HG03025 (cell line): Measurements from ENCODE around the gene DUSP7.

Experiments used
- ATAC-seq: cut with Tn5 transposase; IDR thresholded peaks from one replicate; pipeline ENCODE4 v1.9.1; 2021; ENCODE audit warnings: mild to moderate bottlenecking, moderate library complexity; ENCODE audit not compliant: unreplicated experiment, low FRiP score

The DUSP7 gene

DNA sequence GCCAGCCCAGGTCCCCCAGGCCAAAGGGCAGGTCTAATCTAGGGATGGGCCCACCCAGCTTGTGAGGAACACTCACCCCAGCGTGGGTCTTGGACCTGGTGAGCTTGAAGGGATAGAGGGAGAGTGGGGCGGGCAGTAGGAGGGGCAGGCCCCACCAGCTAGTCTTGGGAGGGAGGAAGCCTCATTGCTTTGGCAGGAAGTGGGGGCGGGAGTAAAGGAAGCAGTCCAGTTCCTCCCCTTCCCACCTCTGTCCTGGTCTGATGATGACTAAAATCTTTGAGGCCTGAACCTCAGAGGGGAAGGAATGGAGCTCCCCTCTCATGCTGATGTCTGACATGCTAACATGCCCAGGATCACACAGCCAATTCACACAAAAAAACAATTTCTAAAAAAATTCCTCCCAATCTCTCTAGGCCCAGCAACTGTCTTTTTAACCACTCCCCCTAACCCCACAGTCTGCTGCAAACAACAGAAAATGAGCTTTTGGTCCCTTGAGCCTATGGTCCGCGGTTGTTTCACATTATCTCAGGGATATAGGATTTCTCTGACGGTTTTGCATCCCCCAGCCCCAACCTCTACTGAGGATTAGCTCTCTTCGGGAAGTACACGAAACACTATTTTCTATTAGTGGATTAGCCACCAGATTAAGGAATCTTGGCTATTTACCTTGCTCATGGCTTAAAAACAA, 30.7 kb upstream of the DUSP7 start:
- no peak for ATAC-seq

DNA sequence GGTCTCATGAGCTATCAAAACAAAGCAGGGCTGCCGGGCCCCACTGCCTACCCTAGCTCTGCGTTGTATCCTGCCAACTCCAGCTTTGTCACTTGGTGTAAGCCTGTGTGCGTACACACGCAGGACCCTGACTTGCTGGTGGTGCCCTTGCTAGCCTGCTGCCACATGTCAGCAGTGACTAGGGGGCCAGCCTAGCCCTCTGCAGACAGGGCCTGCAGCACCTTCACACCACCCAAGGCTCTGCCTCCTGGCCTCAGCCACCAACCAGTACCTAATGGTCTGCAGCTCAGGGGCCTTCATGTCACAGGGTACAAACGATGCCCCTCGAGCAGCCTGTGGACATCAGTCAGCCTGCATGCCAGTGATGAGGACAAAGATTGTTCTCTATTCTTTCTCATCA, 30.1 kb upstream of the DUSP7 start:
- ATAC-seq = no peak

DNA sequence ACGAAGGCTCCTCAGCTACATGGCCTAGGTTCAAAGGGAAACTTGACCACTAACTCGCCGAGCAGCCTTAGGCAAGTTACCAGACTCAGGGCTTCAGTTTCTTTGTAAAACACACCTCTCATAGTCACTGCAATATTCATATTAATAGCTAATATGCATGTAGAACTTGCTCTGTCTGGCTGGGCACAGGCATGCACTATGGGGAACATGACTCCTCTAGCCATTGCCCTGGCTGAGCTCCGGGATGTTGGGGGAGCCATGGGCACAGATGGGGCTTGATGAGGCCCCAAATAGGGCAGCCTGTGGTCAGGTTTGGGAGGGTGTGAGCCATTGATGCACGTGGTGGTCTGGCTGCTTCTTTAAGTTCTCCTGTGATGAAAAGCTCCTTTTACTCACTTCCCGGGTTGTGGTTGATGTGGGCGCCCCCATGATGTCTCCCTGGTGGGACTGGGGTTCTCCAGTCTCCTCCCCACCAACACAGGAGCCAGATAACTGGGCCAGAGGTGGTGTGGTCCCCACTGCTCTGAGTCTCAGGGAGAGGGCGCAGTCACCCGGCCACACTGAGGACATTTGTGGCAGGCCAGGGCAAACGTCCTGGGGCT, 29.4 kb upstream of the DUSP7 start:
- ATAC-seq = no peak

DNA sequence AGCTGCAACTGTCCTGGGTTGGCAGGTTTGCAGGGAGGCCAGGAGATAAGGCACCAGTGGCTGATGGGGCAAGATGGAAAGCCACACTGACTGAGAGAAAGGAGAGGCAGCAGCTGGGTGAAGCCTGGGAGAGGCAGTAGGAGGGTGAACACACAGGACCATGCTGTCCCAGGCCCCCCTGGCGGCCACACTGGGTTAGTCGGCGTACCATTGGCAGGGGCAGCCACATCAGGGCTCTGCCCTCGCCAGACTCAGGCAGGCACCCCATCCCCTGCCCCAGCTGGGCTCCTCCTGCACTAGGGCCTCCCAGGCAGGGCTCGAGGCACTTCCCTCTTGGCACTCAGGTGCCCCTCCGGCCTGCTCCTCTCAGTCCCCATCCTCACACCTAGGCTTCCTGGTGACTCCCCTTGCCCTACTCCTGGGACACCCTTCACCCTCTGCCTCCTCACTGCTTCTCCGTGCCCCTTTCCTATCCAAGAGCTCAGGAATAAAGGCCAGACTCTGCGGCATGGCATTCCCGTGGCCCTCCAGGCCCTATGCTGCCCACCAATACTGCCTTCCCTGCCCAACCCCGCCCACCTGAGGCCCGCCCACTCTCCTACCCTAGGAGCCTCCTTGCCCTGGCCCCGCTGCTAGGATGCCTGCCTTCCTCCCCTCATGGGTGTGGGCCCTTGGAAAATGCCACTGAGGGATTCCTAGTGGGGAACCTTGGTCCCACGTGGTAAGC, 28.7 kb upstream of the DUSP7 start:
- ATAC-seq = no peak

DNA sequence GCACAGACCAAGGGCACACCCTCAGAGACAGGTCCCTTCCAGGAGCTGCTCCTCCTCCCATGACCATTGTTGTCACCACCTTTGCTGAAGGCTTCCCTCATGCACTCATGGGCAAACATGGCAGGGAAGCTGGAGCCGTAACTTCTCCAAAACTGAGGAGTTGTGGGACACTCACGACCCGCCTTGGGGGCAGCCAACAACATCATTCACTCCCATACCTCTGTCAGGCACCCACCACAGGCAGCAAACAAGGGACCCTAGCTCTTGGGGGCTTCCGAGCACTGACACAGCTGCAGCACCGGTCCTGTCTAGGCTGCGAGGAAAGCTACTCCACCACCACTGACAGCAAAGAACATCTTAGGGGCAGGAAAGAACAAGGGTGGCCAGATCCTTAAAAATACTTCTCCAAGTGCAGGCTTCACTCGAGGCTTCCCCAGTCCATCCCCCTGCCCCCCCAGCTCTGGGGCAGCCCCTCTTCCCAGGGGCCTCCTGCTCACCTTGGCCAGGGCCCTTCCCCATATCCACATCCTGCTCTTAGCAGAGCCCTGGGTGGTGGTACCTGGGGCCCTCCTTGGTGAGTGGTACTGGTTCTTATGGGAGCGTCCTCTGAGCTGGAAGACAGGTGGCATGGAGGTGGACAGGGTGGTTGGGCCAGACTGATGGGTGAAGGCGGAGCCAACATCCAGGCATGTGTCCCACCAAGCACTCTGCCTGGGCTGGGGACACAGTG, 28.0 kb upstream of the DUSP7 start:
- ATAC-seq = no peak

DNA sequence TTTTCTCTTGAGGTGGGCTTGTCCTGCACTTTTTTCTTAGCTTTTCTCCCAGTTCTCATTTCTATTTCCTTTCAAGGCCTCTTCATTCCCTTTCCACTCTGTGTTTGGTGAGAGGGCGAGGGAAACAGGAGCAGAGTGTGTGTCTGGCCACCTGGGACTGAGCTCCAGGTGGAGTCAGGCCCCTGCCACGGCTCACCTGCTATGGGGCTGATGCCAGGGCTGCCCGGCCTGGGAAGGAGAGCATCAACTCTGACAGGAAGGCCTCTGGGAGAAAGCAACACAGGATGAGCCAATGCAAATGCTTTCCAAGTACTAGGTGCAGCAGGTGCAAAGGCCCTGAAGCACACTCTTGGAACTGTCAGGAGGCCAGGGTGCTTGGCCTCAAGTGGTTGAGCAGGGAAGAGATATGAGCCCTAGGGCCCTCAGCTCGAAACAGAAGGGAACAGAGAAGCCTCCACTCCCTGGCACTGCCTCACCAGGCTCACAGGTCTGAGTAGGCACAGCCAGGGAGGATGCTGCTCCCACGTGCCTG, 27.3 kb upstream of the DUSP7 start:
- ATAC-seq = no peak

DNA sequence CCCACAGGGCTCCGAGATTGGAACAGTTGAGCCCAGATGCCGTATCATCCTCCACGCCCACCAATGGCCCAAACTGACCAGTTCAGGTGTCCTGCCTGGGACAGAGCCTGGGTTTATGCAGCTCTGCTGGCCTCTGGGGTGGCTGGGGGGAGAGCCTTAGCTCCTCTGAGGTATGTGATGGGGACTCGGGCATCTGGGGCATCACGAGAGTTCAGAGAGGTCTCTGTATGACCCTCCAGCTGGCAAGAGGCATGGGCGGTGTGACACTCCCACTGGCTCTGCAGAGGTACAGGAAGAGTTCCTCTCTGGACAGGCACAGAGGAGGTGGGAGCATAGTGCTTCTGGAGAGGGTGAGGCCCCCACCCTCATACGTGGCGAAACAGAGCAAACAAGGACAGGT, 26.6 kb upstream of the DUSP7 start:
- no peak for ATAC-seq

DNA sequence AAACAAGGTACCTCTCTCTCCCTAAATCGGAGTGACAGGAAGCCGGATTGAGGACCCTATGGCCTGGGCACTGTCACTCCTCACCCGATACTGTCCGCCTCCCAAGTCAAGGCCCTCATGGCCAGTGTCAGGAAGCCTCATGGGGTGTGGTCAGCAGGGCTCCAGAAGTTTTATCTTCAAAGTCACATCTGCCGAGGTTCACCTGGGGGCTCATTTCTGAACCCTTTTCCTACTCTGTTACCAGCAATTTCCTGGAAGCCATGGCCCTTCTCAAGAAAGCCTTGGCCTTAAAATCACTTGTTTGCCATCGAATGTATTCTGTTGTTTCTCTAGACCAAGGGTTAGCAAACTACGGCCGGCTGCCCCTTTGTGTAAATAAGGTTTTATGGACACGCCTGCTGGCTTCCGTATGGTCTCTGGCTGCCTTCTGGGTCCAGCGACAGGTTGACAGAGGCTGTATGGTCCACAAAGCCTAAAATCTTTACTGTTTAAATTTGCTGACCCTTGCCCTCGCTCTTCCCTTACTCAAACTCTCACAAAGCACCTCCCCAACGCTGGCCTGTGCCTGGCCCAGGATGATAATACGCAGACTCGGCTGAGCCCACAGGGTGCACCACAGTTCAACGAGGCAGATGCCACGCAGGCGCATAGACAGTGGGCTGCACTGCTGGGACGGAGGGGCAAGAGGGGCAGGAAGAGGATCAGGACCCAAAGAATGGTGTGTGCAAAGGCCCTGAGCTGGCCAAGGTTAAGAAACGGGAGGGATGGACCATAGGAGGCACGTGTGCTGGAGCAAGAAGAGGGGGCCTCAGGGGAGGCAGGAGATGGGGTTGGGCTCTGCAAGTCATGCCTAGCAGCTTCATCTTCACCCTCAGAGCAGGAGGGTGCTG, 24.7 kb upstream of the DUSP7 start:
- ATAC-seq = no peak

DNA sequence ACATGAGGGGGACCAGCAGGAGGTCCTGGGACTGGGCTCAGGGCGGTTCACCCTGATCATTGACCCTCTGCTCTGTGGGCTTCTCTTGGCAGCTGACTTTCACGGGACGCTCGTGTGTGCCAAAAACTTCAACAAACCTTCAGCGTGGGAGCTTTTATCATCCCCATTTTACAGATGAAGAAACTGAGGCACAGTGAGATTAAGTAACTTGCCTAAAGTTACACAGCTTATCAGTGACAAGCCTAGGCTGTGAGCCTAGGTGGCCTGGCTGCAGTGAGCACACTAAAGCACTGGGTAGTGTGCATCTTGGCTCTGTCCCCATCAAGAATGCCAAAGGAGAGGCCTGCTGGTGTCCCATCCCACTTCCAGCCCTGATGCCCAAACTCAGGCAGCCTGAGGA, 23.6 kb upstream of the DUSP7 start:
- no peak for ATAC-seq

DNA sequence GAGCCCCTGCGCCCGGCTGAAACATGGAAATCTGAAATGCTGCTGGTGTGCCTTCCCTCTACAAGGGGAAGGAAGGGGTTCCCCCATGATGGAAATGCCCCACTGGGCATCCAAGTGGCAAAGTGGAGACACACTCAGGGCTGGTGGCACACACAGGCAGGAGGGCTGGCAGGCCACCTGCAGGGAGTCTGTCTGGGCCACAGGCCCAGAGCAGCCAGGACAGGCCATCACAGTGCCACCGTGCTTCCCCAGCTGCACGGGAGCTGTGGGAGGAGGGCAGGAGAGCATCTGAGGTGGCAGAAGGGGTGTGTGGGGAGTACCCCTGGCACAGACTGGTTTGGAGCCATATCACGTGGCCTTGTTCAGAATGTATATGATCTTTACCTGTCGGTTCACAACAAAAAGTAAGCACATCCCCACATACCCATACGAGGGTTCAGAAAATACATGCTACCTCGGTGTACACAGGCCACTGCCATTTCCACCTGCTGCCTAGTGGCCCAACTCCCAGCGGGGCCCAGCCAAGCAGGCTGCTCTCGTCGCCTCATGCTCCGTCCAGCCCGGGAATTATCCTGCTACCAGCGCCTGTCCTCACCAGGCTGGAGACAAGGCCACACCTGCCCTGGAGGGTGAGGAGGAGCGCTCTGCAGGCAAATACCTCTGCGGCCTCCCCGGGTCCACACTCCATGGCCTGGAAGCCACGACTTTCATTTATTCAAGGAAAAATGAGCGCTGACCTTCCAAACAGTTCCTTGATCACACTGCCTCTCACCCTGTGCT, 22.6 kb upstream of the DUSP7 start:
- ATAC-seq = no peak

DNA sequence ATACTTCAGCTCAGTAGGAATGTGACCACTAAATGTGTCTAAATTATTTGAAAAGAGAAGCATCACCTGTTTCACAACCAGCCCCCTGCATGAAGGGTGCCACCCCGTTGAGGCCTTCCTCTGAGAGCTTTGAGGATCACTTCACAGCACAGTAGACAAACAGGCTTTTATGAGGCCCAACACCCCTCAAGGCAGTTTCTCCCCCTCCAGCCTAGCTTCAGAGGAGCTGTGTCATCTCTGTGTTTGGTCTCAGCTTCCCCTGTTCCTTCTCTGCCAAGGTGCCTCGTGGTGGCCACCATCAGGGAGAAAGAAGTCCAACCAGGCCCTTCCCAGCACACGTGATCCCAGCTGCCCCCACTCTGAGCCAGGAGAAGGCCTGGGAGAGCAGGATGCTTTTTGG, 21.6 kb upstream of the DUSP7 start:
- no peak for ATAC-seq

DNA sequence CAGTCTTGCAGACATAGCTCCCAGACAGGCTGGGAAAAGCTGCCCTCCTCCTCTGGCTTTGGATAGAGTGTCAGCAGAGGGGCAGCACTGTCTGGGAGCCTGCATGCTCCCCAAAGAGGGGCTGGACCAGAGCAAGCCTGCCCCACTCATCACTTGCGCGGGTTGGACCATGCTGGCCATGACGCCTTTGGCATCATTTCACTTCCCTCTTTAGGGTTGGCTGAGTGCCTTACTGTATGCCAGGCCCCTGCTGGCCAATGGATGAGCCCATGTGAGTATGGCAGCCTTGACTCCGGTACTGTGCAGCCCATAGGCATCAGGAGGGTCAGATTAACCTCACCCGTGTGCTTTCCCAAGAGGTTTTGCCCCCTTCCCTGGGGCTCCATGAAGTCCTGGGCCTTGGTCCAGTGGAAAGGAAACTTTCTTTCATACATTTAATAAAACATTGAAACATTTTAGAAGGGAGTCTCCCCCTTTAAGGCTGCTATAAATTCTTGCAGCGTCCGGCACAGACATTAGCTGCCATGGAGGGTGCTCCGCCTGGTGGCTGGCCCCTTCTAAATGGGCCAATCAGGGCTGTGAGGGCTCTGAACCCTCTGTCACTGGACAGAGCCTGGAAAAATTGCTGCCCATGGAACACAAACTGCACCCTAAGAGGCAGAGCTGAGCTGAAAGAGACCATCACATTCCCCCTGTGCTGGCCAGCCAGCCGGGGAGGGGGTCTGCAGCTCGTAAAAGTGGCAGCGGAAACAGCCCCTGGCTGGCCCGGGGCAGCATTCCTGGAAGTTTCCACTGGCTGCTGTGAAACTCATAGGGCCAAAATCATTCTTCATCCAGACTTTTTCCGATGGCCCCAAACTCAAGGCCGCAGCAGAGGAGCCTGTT, 20.8 kb upstream of the DUSP7 start:
- no peak for ATAC-seq

DNA sequence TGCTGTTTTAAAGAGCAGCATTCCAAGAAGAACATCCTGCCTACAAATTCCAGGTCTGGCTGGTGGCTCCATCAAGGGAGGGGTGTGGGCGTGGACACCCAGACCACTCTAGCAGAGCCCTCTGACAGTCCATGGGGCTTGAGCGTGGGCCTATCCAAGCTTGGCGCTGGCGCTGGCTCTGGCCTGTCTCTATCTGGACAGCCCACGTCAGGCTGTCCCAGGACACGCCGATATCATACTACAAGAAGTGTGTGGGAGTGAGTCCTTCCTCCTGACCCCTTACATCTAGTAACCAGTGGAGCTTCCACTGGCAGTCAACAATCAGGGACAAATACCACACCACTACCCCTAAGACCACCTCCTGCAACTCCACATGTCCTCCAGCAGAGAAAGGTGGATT, 17.1 kb upstream of the DUSP7 start:
- ATAC-seq = no peak

DNA sequence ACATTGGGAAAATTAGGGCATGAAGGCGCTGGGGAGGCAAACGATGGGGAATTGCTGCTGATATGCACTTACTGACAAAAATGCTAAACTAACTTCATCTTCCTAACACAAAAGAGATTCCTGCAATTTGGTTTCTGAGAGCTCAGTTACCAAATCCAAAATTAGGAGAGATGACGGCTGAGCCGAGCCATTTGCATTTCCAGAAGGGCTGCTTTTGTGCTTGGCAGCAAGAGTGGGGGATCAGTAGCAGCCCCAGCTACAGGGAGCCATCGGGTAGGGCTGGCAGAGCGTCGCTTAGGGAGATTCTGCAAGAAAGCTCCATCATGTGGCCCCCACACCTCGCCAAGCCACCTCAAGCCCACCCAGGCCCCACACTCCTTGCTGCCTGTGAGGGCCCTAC, 16.1 kb upstream of the DUSP7 start:
- no peak for ATAC-seq

DNA sequence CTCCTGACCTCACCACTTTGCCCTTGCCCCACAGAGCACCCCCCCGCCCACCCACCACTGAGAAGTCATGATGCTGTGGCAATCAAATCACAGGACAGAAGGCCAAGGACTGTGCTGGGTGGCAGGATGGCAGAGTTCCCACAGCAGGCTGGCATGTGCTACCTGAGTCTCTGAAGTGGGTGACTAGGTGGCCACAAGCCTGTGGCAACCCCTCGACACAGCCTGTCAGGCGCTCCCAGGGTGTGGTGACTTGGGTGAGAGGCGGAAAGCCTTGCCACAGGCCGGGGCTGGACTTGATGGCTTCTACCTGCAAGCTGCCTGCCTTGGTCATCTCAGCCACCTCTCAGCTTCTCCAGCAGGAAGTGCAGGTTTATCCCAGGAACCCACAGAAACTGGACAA, 15.6 kb upstream of the DUSP7 start:
- no peak for ATAC-seq

DNA sequence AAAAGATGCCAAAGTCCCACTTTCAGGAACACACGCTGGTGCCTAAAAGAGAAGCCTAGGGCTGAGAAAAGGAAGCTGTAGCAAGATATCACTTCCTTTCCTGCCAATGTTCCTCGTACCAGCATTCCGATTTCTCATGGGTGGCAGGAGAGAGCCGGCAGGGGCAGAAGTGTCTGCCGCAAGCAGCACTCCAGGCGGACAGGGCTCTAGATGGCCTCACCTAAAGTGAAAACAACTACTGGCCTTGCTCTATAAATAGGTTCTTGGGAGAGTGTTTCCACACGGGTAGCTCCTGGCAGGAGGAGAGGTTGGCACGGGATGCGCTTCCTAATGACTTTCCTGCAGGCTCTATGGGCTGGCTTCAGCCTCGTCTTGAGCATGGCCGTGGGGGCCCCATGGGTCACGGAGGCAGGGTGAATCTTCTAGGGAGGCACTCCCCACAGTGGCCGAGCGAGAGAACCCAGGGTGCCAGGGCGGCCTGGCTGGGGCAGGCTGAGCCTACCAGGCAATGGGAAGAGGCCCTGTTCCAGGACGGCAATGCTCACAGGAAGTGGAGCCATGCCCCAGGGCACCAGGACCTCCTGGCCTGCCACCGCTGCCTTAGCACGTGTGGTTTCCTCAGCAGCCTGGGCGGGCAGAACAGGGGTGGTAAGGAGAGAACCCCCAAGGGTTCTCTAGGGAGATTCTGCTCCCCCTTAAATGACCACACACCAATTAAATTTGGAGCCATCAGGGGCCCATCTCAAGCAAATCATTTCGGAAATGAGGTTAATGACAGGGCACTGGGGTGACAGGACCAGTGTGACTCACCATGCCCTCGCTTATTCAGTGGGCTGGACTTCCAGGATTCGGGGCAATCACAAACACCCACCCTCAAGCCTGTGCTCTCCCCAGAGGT, 14.6 kb upstream of the DUSP7 start:
- no peak for ATAC-seq

DNA sequence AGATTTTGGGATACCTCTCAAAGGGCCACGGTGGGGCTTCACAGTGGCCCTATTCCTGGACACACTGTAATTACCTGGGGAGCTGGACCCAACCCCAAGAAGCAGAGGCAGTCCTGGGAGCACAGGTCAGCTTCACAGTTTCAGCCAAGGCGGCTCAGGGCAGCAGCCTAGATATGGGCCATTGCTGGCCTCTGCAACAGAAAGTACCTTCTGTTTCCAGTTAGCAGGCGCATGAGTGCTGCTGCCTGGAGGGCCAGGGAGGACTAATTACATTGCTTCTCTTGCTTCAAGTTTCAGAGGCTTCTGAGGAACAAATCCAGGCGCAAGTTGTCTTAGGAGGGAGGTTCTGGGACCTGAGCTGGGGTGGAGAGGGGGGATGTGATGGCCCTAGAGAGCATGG, 13.5 kb upstream of the DUSP7 start:
- no peak for ATAC-seq
